Measurements from ENCODE around the gene PTPRK.

Gene PTPRK

GRCh38 chr6:128395188-128395587 is 125.2 kb downstream of the PTPRK start:
- Histone ChIP-seq H3K4me3 (ENCODE audit: low read length in 2 of 2) (no peak overlapping the region), H2BK12ac (ENCODE audit: low read length) (no peak overlapping the region), H4K8ac (ENCODE audit: low read depth, low read length) (no peak overlapping the region), H3K9ac (ENCODE audit: low read depth, low read length, poor library complexity) (no peak overlapping the region), H3K27me3 (ENCODE audit: control insufficient read depth in 3 of 3, insufficient read depth in 3 of 3, low read depth in 1 of 3, low read length in 3 of 3) (no peaks in the 10 kb centered on the region), H3K14ac (ENCODE audit: low read length) (no peak overlapping the region), H3K9me3 (replicated peaks in 1 of 2; ENCODE audit: control insufficient read depth in 2 of 2, insufficient read depth in 1 of 2, low read depth in 1 of 2, low read length in 2 of 2) (no peaks in the 10 kb centered on the region), H2BK15ac (ENCODE audit: low read length) (no peak overlapping the region), H2AFZ (ENCODE audit: low read length) (no peak overlapping the region), H3K23ac (ENCODE audit: low read depth, low read length, poor library complexity) (no peak overlapping the region), H3K79me1 (ENCODE audit: low read depth, low read length) (no peaks in the 10 kb centered on the region), H2BK120ac (ENCODE audit: low read depth, low read length) (no peak overlapping the region), H3K36me3 (replicated peaks in 1 of 2; ENCODE audit: control insufficient read depth in 2 of 2, insufficient read depth in 2 of 2, low read length in 2 of 2) (peaks cover 0 to 11% of the 10 kb centered on the region in 2 donors), H4K91ac (ENCODE audit: low read depth, low read length, poor library complexity) (no peak overlapping the region), H3K4me2 (ENCODE audit: insufficient read depth, low read length, poor library complexity, severe bottlenecking) (no peak overlapping the region), H3K4ac (ENCODE audit: low read length) (no peak overlapping the region), H3K27ac (replicated peaks; ENCODE audit: low read length) (no peak overlapping the region), H2AK5ac (ENCODE audit: low read depth, low read length) (no peak overlapping the region), H2BK5ac (ENCODE audit: low read length) (no peak overlapping the region), H3K18ac (ENCODE audit: low read length) (no peak overlapping the region), H3K4me1 (ENCODE audit: control insufficient read depth in 2 of 2, insufficient read depth in 1 of 2, low read depth in 1 of 2, low read length in 2 of 2) (no peaks in the 10 kb centered on the region)
- no peak for DNase-seq (ENCODE audit: low spot score)
- WGBS, 2 donors (ENCODE audit: extremely low coverage in 2 of 2, insufficient read length in 2 of 2, insufficient replicate concordance in 1 of 2) = no CpG with 5 or more reads among the region's 3 CpGs

- DNase-seq (ENCODE audit: low spot score) = no peak
These were observed 126.2 kb downstream of the PTPRK start for GRCh38 chr6:128394167-128394566.

GRCh38 chr6:128389820-128390534 is 130.4 kb downstream of the PTPRK start:
- no CpG with 5 or more reads among the region's 4 CpGs for WGBS, 2 donors (ENCODE audit: extremely low coverage in 2 of 2, insufficient read length in 2 of 2, insufficient replicate concordance in 1 of 2)
- H2BK12ac ChIP-seq (ENCODE audit: low read length) = no peak overlapping the region
- H3K27ac ChIP-seq (replicated peaks; ENCODE audit: low read length) = no peak overlapping the region

More at GRCh38 chr6:128394167-128394566, 126.2 kb downstream of the PTPRK start:
- H3K9ac ChIP-seq (ENCODE audit: low read depth, low read length, poor library complexity) = no peak overlapping the region
- no peaks in the 10 kb centered on the region for H3K9me3 ChIP-seq (replicated peaks in 1 of 2; ENCODE audit: control insufficient read depth in 2 of 2, insufficient read depth in 1 of 2, low read depth in 1 of 2, low read length in 2 of 2)
- no CpG with 5 or more reads among the region's 1 CpG for WGBS, 2 donors (ENCODE audit: extremely low coverage in 2 of 2, insufficient read length in 2 of 2, insufficient replicate concordance in 1 of 2)
- H3K18ac ChIP-seq (ENCODE audit: low read length) = no peak overlapping the region
- no peaks in the 10 kb centered on the region for H3K27me3 ChIP-seq (ENCODE audit: control insufficient read depth in 3 of 3, insufficient read depth in 3 of 3, low read depth in 1 of 3, low read length in 3 of 3)
- H3K27ac ChIP-seq (replicated peaks; ENCODE audit: low read length) = no peak overlapping the region
- no peak overlapping the region for H3K14ac ChIP-seq (ENCODE audit: low read length)
- H3K23ac ChIP-seq (ENCODE audit: low read depth, low read length, poor library complexity) = no peak overlapping the region
- H2BK120ac ChIP-seq (ENCODE audit: low read depth, low read length) = no peak overlapping the region
- no peak overlapping the region for H2BK15ac ChIP-seq (ENCODE audit: low read length)
- H3K36me3 ChIP-seq (replicated peaks in 1 of 2; ENCODE audit: control insufficient read depth in 2 of 2, insufficient read depth in 2 of 2, low read length in 2 of 2) = peaks cover 0 to 11% of the 10 kb centered on the region in 2 donors
- no peaks in the 10 kb centered on the region for H3K4me1 ChIP-seq (ENCODE audit: control insufficient read depth in 2 of 2, insufficient read depth in 1 of 2, low read depth in 1 of 2, low read length in 2 of 2)
- H2BK5ac ChIP-seq (ENCODE audit: low read length) = no peak overlapping the region
- no peak overlapping the region for H4K8ac ChIP-seq (ENCODE audit: low read depth, low read length)
- no peak overlapping the region for H3K4me3 ChIP-seq (ENCODE audit: low read length in 2 of 2)
- H2AK5ac ChIP-seq (ENCODE audit: low read depth, low read length) = no peak overlapping the region
- H3K79me1 ChIP-seq (ENCODE audit: low read depth, low read length) = no peaks in the 10 kb centered on the region
- H4K91ac ChIP-seq (ENCODE audit: low read depth, low read length, poor library complexity) = no peak overlapping the region
- no peak overlapping the region for H2BK12ac ChIP-seq (ENCODE audit: low read length)
- no peak overlapping the region for H3K4ac ChIP-seq (ENCODE audit: low read length)
- H3K4me2 ChIP-seq (ENCODE audit: insufficient read depth, low read length, poor library complexity, severe bottlenecking) = no peak overlapping the region
- no peak overlapping the region for H2AFZ ChIP-seq (ENCODE audit: low read length)

GRCh38 chr6:128388380-128388779 is 132.0 kb downstream of the PTPRK start:
- Histone ChIP-seq H3K36me3 (replicated peaks in 1 of 2; ENCODE audit: control insufficient read depth in 2 of 2, insufficient read depth in 2 of 2, low read length in 2 of 2) (no peaks in the 10 kb centered on the region), H2AFZ (ENCODE audit: low read length) (no peak overlapping the region), H3K23ac (ENCODE audit: low read depth, low read length, poor library complexity) (no peak overlapping the region), H3K4me3 (ENCODE audit: low read length in 2 of 2) (no peak overlapping the region), H2BK15ac (ENCODE audit: low read length) (no peak overlapping the region), H2BK5ac (ENCODE audit: low read length) (no peak overlapping the region), H2AK5ac (ENCODE audit: low read depth, low read length) (no peak overlapping the region), H3K27ac (replicated peaks; ENCODE audit: low read length) (no peak overlapping the region), H3K9ac (ENCODE audit: low read depth, low read length, poor library complexity) (no peak overlapping the region), H3K27me3 (ENCODE audit: control insufficient read depth in 3 of 3, insufficient read depth in 3 of 3, low read depth in 1 of 3, low read length in 3 of 3) (no peaks in the 10 kb centered on the region), H3K79me1 (ENCODE audit: low read depth, low read length) (no peaks in the 10 kb centered on the region), H3K4me1 (ENCODE audit: control insufficient read depth in 2 of 2, insufficient read depth in 1 of 2, low read depth in 1 of 2, low read length in 2 of 2) (no peaks in the 10 kb centered on the region), H3K18ac (ENCODE audit: low read length) (no peak overlapping the region), H4K8ac (ENCODE audit: low read depth, low read length) (no peak overlapping the region), H3K9me3 (replicated peaks in 1 of 2; ENCODE audit: control insufficient read depth in 2 of 2, insufficient read depth in 1 of 2, low read depth in 1 of 2, low read length in 2 of 2) (no peaks in the 10 kb centered on the region), H2BK120ac (ENCODE audit: low read depth, low read length) (no peak overlapping the region), H3K14ac (ENCODE audit: low read length) (no peak overlapping the region), H3K4me2 (ENCODE audit: insufficient read depth, low read length, poor library complexity, severe bottlenecking) (no peak overlapping the region), H4K91ac (ENCODE audit: low read depth, low read length, poor library complexity) (no peak overlapping the region), H3K4ac (ENCODE audit: low read length) (no peak overlapping the region), H2BK12ac (ENCODE audit: low read length) (no peak overlapping the region)
- no CpG with 5 or more reads among the region's 1 CpG for WGBS, 2 donors (ENCODE audit: extremely low coverage in 2 of 2, insufficient read length in 2 of 2, insufficient replicate concordance in 1 of 2)
- DNase-seq (ENCODE audit: low spot score) = no peak

More at GRCh38 chr6:128389820-128390534, 130.4 kb downstream of the PTPRK start:
- Histone ChIP-seq H2BK15ac (ENCODE audit: low read length) (no peak overlapping the region), H2AK5ac (ENCODE audit: low read depth, low read length) (no peak overlapping the region), H3K4ac (ENCODE audit: low read length) (no peak overlapping the region), H3K14ac (ENCODE audit: low read length) (no peak overlapping the region), H2BK120ac (ENCODE audit: low read depth, low read length) (no peak overlapping the region), H3K4me3 (ENCODE audit: low read length in 2 of 2) (no peak overlapping the region), H4K91ac (ENCODE audit: low read depth, low read length, poor library complexity) (no peak overlapping the region), H2BK5ac (ENCODE audit: low read length) (no peak overlapping the region), H3K9me3 (replicated peaks in 1 of 2; ENCODE audit: control insufficient read depth in 2 of 2, insufficient read depth in 1 of 2, low read depth in 1 of 2, low read length in 2 of 2) (no peaks in the 10 kb centered on the region), H4K8ac (ENCODE audit: low read depth, low read length) (no peak overlapping the region), H2AFZ (ENCODE audit: low read length) (no peak overlapping the region), H3K23ac (ENCODE audit: low read depth, low read length, poor library complexity) (no peak overlapping the region), H3K9ac (ENCODE audit: low read depth, low read length, poor library complexity) (no peak overlapping the region), H3K36me3 (replicated peaks in 1 of 2; ENCODE audit: control insufficient read depth in 2 of 2, insufficient read depth in 2 of 2, low read length in 2 of 2) (peaks cover 0 to under 1% of the 10 kb centered on the region in 2 donors), H3K79me1 (ENCODE audit: low read depth, low read length) (no peaks in the 10 kb centered on the region), H3K4me1 (ENCODE audit: control insufficient read depth in 2 of 2, insufficient read depth in 1 of 2, low read depth in 1 of 2, low read length in 2 of 2) (no peaks in the 10 kb centered on the region), H3K4me2 (ENCODE audit: insufficient read depth, low read length, poor library complexity, severe bottlenecking) (no peak overlapping the region), H3K27me3 (ENCODE audit: control insufficient read depth in 3 of 3, insufficient read depth in 3 of 3, low read depth in 1 of 3, low read length in 3 of 3) (no peaks in the 10 kb centered on the region), H3K18ac (ENCODE audit: low read length) (no peak overlapping the region)
- no peak for DNase-seq (ENCODE audit: low spot score)
